CD4-positive, alpha-beta T cell treated with Interleukin-4 for 1 hour (primary cell): ENCODE results near the gene GLT1D1.
"Not testable (repeated sequence)": the region's sequence is repeated elsewhere in the genome, so short reads cannot be mapped to it uniquely, and the experiment has no call there.

Source experiments
- DNase-seq, 2 donors: peaks; one replicate each; pipeline ENCODE4 v3.0.0-alpha.2; 2020 to 2022

GLT1D1 gene

GRCh38 chr12:128852885-128853599 lies at the start of gene GLT1D1:
Gene GLT1D1 (plus strand): TSS chr12:128853478. CDS start chr12:128853582, 104 bp downstream.
- DNase-seq, result no peak

GRCh38 chr12:128803788-128804187 lies 49.5 kb upstream of the GLT1D1 start:
- no peak for DNase-seq

GRCh38 chr12:128804762-128805161 lies 48.5 kb upstream of the GLT1D1 start:
- no peak for DNase-seq

GRCh38 chr12:128805406-128805805 lies 47.9 kb upstream of the GLT1D1 start:
- not testable (repeated sequence) for DNase-seq

GRCh38 chr12:128806573-128806972 lies 46.7 kb upstream of the GLT1D1 start:
- DNase-seq, result no peak

- no peak for DNase-seq
Measured at GRCh38 chr12:128807161-128807724, 46.0 kb upstream of the GLT1D1 start.

- DNase-seq, result no peak
Measured at GRCh38 chr12:128808651-128809050, 44.6 kb upstream of the GLT1D1 start.

- DNase-seq, result peak in 1 of 2 donors; percentile 58
Measured at GRCh38 chr12:128810182-128811127, 42.8 kb upstream of the GLT1D1 start.

- DNase-seq, result peak in 1 of 2 donors; percentile 39
Measured at GRCh38 chr12:128811806-128812205, 41.5 kb upstream of the GLT1D1 start.

GRCh38 chr12:128813392-128813791 lies 39.9 kb upstream of the GLT1D1 start:
- no peak for DNase-seq

GRCh38 chr12:128813883-128814282 lies 39.4 kb upstream of the GLT1D1 start:
- DNase-seq, result no peak

GRCh38 chr12:128814411-128815261 lies 38.6 kb upstream of the GLT1D1 start:
- DNase-seq, result no peak

- no peak for DNase-seq
Measured at GRCh38 chr12:128815779-128816642, 37.3 kb upstream of the GLT1D1 start.

- no peak for DNase-seq
Measured at GRCh38 chr12:128816643-128816920, 36.7 kb upstream of the GLT1D1 start.

GRCh38 chr12:128817111-128818015 lies 35.9 kb upstream of the GLT1D1 start:
- DNase-seq, result peak in 1 of 2 donors; percentile 55

GRCh38 chr12:128818065-128819022 lies 34.9 kb upstream of the GLT1D1 start:
- no peak for DNase-seq

GRCh38 chr12:128819293-128820144 lies 33.8 kb upstream of the GLT1D1 start:
- DNase-seq, result no peak

- DNase-seq, result no peak
Measured at GRCh38 chr12:128820253-128820652, 33.0 kb upstream of the GLT1D1 start.
